GM23338 (cell line): ENCODE data around the gene ADIPOR2. TPM values are rescaled to one million over a fixed set of nuclear protein-coding genes. Genes with fewer than 3 reads are reported as not detected.

Source experiments
- ATAC-seq: fragments of 200-7000 bp; cut with Tn5 transposase; 3 replicates; pipeline ENCODE4 v1.9.1; 2020
- DNase-seq: peaks from one replicate; pipeline ENCODE4 v3.0.0-alpha.2; 2015; ENCODE audit warnings: low spot score
- H2AFZ ChIP-seq: fragments of 200-600 bp; sonication (generic); 2 replicates; pipeline ENCODE4 v1.8.0; 2016; ENCODE audit warnings: antibody characterized with exemption, mild to moderate bottlenecking, moderate library complexity
- H3F3A ChIP-seq: fragments of 200-600 bp; sonication (generic); replicated peaks from 2 replicates; pipeline ENCODE4 v1.8.0; 2017; ENCODE audit warnings: antibody characterized with exemption, mixed run types, low read depth
- H3K27ac ChIP-seq: fragments of 200-600 bp; sonication (generic); 2 replicates; pipeline ENCODE4 v1.6.1; 2016; ENCODE audit warnings: low read depth
- H3K27me3 ChIP-seq: fragments of 200-600 bp; sonication (generic); 2 replicates; pipeline ENCODE4 v1.8.0; 2016; ENCODE audit warnings: mild to moderate bottlenecking, mixed run types, moderate library complexity; ENCODE audit not compliant: insufficient read depth
- H3K36me3 ChIP-seq: fragments of 200-600 bp; sonication (generic); 2 replicates; pipeline ENCODE4 v1.8.0; 2016; ENCODE audit warnings: mild to moderate bottlenecking; ENCODE audit not compliant: insufficient read depth
- H3K4me1 ChIP-seq: fragments of 200-600 bp; sonication (generic); 2 replicates; pipeline ENCODE4 v1.8.0; 2016; ENCODE audit warnings: mild to moderate bottlenecking, moderate library complexity; ENCODE audit not compliant: insufficient read depth
- H3K4me2 ChIP-seq: fragments of 200-600 bp; sonication (generic); 2 replicates; pipeline ENCODE4 v1.7.1; 2017; ENCODE audit warnings: mixed run types
- H3K4me3 ChIP-seq: fragments of 200-600 bp; sonication (generic); 2 replicates; pipeline ENCODE4 v1.6.1; 2016; ENCODE audit warnings: mixed run types
- H3K79me2 ChIP-seq: fragments of 200-600 bp; sonication (generic); replicated peaks from 2 replicates; pipeline ENCODE4 v1.8.0; 2017; ENCODE audit warnings: mild to moderate bottlenecking; ENCODE audit not compliant: insufficient read depth
- H3K9me2 ChIP-seq: fragments of 200-600 bp; sonication (generic); 2 replicates; pipeline ENCODE4 v1.8.0; 2017; ENCODE audit not compliant: insufficient read depth
- H4K20me1 ChIP-seq: fragments of 200-600 bp; sonication (generic); replicated peaks from 2 replicates; pipeline ENCODE4 v1.8.0; 2017; ENCODE audit warnings: mild to moderate bottlenecking; ENCODE audit not compliant: insufficient read depth
- H3K27ac Mint-ChIP-seq: 2 replicates; pipeline ENCODE4 v1.8.0; 2020; ENCODE audit warnings: inconsistent platforms, mild to moderate bottlenecking, moderate library complexity, mixed read lengths
- H3K27me3 Mint-ChIP-seq: 3 replicates; pipeline ENCODE4 v1.8.0; 2022; ENCODE audit warnings: low read depth, mild to moderate bottlenecking, moderate library complexity, mixed read lengths, inconsistent platforms; ENCODE audit not compliant: insufficient read depth, poor library complexity
- H3K36me3 Mint-ChIP-seq: 3 replicates; pipeline ENCODE4 v1.8.0; 2021; ENCODE audit warnings: low read depth, mild to moderate bottlenecking, inconsistent platforms, moderate library complexity, mixed read lengths
- H3K4me1 Mint-ChIP-seq: 3 replicates; pipeline ENCODE4 v1.8.0; 2020; ENCODE audit warnings: mild to moderate bottlenecking, inconsistent platforms, mixed read lengths
- H3K4me3 Mint-ChIP-seq: 3 replicates; pipeline ENCODE4 v1.8.0; 2021; ENCODE audit warnings: moderate library complexity, mild to moderate bottlenecking, inconsistent platforms, mixed read lengths
- H3K9me3 Mint-ChIP-seq: 3 replicates; pipeline ENCODE4 v1.8.0; 2020; ENCODE audit warnings: moderate library complexity, mild to moderate bottlenecking, inconsistent platforms, mixed read lengths
- CREB1 ChIP-seq: fragments of 250-450 bp; sonication (Bioruptor Pico); IDR thresholded peaks from 2 replicates; pipeline ENCODE4 v1.5.0; 2020; ENCODE audit warnings: low read depth, mild to moderate bottlenecking, moderate library complexity
- ETS1 ChIP-seq: IDR thresholded peaks from 2 replicates; pipeline ENCODE4 v1.6.1; 2016; ENCODE audit warnings: antibody characterized with exemption
- EZH2 ChIP-seq: fragments of 200-600 bp; sonication (generic); IDR thresholded peaks from one replicate; pipeline ENCODE4 v1.8.0; 2017; ENCODE audit warnings: antibody characterized with exemption, mild to moderate bottlenecking, low read depth; ENCODE audit not compliant: unreplicated experiment
- EZH2phosphoT487 ChIP-seq: fragments of 200-600 bp; sonication (generic); IDR thresholded peaks from one replicate; pipeline ENCODE4 v1.8.1; 2018; ENCODE audit warnings: antibody characterized with exemption; ENCODE audit not compliant: unreplicated experiment
- JUNB ChIP-seq: IDR thresholded peaks from one replicate; pipeline ENCODE4 v1.6.1; 2016; ENCODE audit warnings: antibody characterized with exemption; ENCODE audit not compliant: unreplicated experiment
- NANOG ChIP-seq: IDR thresholded peaks from 2 replicates; pipeline ENCODE4 v1.6.1; 2016; ENCODE audit warnings: antibody characterized with exemption, borderline replicate concordance
- POLR2AphosphoS5 ChIP-seq: IDR thresholded peaks from 2 replicates; pipeline ENCODE4 v1.6.1; 2016; ENCODE audit warnings: antibody characterized with exemption, low read depth
- STAT1 ChIP-seq: IDR thresholded peaks from one replicate; pipeline ENCODE4 v1.6.1; 2016; ENCODE audit warnings: antibody characterized with exemption; ENCODE audit not compliant: unreplicated experiment
- ZNF114 ChIP-seq: fragments of 250-450 bp; sonication (Bioruptor Pico); IDR thresholded peaks from 2 replicates; pipeline ENCODE4 v1.5.0; 2020; ENCODE audit warnings: mild to moderate bottlenecking, moderate library complexity
- ZNF462 ChIP-seq: fragments of 250-450 bp; sonication (Bioruptor Pico); IDR thresholded peaks from 2 replicates; pipeline ENCODE4 v1.5.0; 2020; ENCODE audit warnings: mild to moderate bottlenecking, moderate library complexity
- polyA plus RNA-seq: library from polyadenylated mRNA; unstranded; fragments of >200 nt; fragmentation: Nextera tagmentation; extraction: Ambion mirVana; gene quantifications from 2 replicates; pipeline ENCODE4 v1.2.1, GENCODE V29; 2016
- total RNA-seq: library from RNA; depleted of rRNA; stranded (reverse); fragments of >200 nt; shearing (Covaris generic); gene quantifications from 2 replicates; pipeline ENCODE4 v1.2.3, GENCODE V29; 2014
- TF ChIP-seq, protein P1 (sequence below): IDR thresholded peaks from one replicate; pipeline ENCODE4 v1.6.1; 2018; ENCODE audit warnings: antibody characterized with exemption; ENCODE audit not compliant: unreplicated experiment

The ADIPOR2 gene
- total and polyA plus RNA-seq, 2 experiments from 2014 or later: 11.7 to 36.2 TPM

- no peak for TF ChIP-seq ZNF462 (CRISPR knock-in tag)
- no peak for TF ChIP-seq ZNF114 (CRISPR knock-in tag)
- TF ChIP-seq, protein P1, sequence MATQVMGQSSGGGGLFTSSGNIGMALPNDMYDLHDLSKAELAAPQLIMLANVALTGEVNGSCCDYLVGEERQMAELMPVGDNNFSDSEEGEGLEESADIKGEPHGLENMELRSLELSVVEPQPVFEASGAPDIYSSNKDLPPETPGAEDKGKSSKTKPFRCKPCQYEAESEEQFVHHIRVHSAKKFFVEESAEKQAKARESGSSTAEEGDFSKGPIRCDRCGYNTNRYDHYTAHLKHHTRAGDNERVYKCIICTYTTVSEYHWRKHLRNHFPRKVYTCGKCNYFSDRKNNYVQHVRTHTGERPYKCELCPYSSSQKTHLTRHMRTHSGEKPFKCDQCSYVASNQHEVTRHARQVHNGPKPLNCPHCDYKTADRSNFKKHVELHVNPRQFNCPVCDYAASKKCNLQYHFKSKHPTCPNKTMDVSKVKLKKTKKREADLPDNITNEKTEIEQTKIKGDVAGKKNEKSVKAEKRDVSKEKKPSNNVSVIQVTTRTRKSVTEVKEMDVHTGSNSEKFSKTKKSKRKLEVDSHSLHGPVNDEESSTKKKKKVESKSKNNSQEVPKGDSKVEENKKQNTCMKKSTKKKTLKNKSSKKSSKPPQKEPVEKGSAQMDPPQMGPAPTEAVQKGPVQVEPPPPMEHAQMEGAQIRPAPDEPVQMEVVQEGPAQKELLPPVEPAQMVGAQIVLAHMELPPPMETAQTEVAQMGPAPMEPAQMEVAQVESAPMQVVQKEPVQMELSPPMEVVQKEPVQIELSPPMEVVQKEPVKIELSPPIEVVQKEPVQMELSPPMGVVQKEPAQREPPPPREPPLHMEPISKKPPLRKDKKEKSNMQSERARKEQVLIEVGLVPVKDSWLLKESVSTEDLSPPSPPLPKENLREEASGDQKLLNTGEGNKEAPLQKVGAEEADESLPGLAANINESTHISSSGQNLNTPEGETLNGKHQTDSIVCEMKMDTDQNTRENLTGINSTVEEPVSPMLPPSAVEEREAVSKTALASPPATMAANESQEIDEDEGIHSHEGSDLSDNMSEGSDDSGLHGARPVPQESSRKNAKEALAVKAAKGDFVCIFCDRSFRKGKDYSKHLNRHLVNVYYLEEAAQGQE: no peak
Measured at GRCh38 chr12:1665366-1665765, 25.5 kb upstream of the ADIPOR2 start (continued).

- ATAC-seq: no peak
- Histone ChIP-seq H3K27ac (no peak overlapping the region), H4K20me1 (no peaks in the 10 kb centered on the region), H3K9me2 (no peaks in the 10 kb centered on the region), H2AFZ (no peak overlapping the region), H3K79me2 (no peaks in the 10 kb centered on the region), H3F3A (peaks cover 10% of the 10 kb centered on the region), H3K27me3 (peaks cover 16% of the 10 kb centered on the region), H3K36me3 (no peaks in the 10 kb centered on the region), H3K4me1 (no peaks in the 10 kb centered on the region), H3K4me2 (no peak overlapping the region), H3K4me3 (no peak overlapping the region)
- no peaks in the 10 kb centered on the region for H3K36me3 Mint-ChIP-seq
- H3K4me3 Mint-ChIP-seq: no peak overlapping the region
- DNase-seq: no peak
- H3K27ac Mint-ChIP-seq: no peak overlapping the region
- H3K9me3 Mint-ChIP-seq: peaks cover 8% of the 10 kb centered on the region; the same call in 2 of the 3 replicates
- peaks cover 28% of the 10 kb centered on the region for H3K27me3 Mint-ChIP-seq
- H3K4me1 Mint-ChIP-seq: peaks cover 6% of the 10 kb centered on the region; the same call in 1 of the 3 replicates
- TF ChIP-seq POLR2AphosphoS5 (no peak), ETS1 (no peak), ZNF114 (CRISPR knock-in tag) (no peak), CREB1 (CRISPR knock-in tag) (no peak), NANOG (no peak), JUNB (no peak), EZH2 (no peak), STAT1 (no peak), EZH2phosphoT487 (no peak)
- TF ChIP-seq, protein P1: no peak
Measured at GRCh38 chr12:1666215-1666614, 24.7 kb upstream of the ADIPOR2 start.
